NCI-H82 (cell line): ENCODE results near the gene TMEM151A.
"Not testable (repeated sequence)": the region's sequence is repeated elsewhere in the genome, so short reads cannot be mapped to it uniquely, and the experiment has no call there.

Experiments used
- DNase-seq: peaks from one replicate; lab custom pipeline; 2025; lab: John Stamatoyannopoulos, UW

TMEM151A gene

GRCh38 chr11:66309475-66309874 lies 17.8 kb downstream of the TMEM151A start:
- DNase-seq, result no peak

- no peak for DNase-seq
Measured at GRCh38 chr11:66310324-66310723, 18.6 kb downstream of the TMEM151A start.

GRCh38 chr11:66310803-66311440 lies 19.2 kb downstream of the TMEM151A start:
- DNase-seq, result not testable (repeated sequence)

- peak; percentile 76 for DNase-seq
Measured at GRCh38 chr11:66311470-66311964, 19.8 kb downstream of the TMEM151A start.

- DNase-seq, result peak; percentile 97
Measured at GRCh38 chr11:66311965-66312548, 20.4 kb downstream of the TMEM151A start.

GRCh38 chr11:66312549-66313320 lies 21.0 kb downstream of the TMEM151A start:
- DNase-seq, result peak; percentile 98

GRCh38 chr11:66313321-66314185 lies 21.9 kb downstream of the TMEM151A start:
- peak; percentile 76 for DNase-seq

GRCh38 chr11:66314186-66314501 lies 22.4 kb downstream of the TMEM151A start:
- DNase-seq, result no peak

GRCh38 chr11:66314561-66315497 lies 23.1 kb downstream of the TMEM151A start:
- DNase-seq, result no peak

GRCh38 chr11:66315498-66315885 lies 23.8 kb downstream of the TMEM151A start:
- DNase-seq, result no peak

- DNase-seq, result no peak
Measured at GRCh38 chr11:66315921-66316811, 24.5 kb downstream of the TMEM151A start.

- peak; percentile 29 for DNase-seq
Measured at GRCh38 chr11:66316849-66317251, 25.2 kb downstream of the TMEM151A start, which contains the start of gene CD248. TSS of gene CD248 (minus strand) at chr11:66317044. CDS start at chr11:66317027, 17 bp downstream.

GRCh38 chr11:66317322-66317722 lies 25.6 kb downstream of the TMEM151A start:
- peak; percentile 43 for DNase-seq

GRCh38 chr11:66317723-66318599 lies 26.3 kb downstream of the TMEM151A start:
- peak; percentile 81 for DNase-seq

- DNase-seq, result no peak
Measured at GRCh38 chr11:66318600-66318970, 26.9 kb downstream of the TMEM151A start.

GRCh38 chr11:66320289-66320688 lies 28.6 kb downstream of the TMEM151A start:
- not testable (repeated sequence) for DNase-seq

- not testable (repeated sequence) for DNase-seq
Measured at GRCh38 chr11:66320748-66321147, 29.1 kb downstream of the TMEM151A start.

GRCh38 chr11:66321606-66322005 lies 29.9 kb downstream of the TMEM151A start:
- DNase-seq, result no peak
